Hepatocyte (in vitro differentiated cells): ENCODE measurements around the gene SH2D3C. TPM values are rescaled to one million over a fixed set of nuclear protein-coding genes. Genes with fewer than 3 reads are reported as not detected.
"Not testable (repeated sequence)": the region's sequence is repeated elsewhere in the genome, so short reads cannot be mapped to it uniquely, and the experiment has no call there.

Experiments used
- DNase-seq: peaks from one replicate; pipeline ENCODE4 v3.0.0-alpha.2; 2016; ENCODE audit warnings: low spot score
- H2AFZ ChIP-seq: fragments of 200-600 bp; sonication (generic); 2 replicates; pipeline ENCODE4 v1.6.0; 2016; ENCODE audit warnings: antibody characterized with exemption, mild to moderate bottlenecking
- H3K27ac ChIP-seq: fragments of 200-600 bp; sonication (generic); 2 replicates; pipeline ENCODE4 v1.5.1; 2016; ENCODE audit warnings: mild to moderate bottlenecking
- H3K27me3 ChIP-seq: fragments of 200-600 bp; sonication (generic); 2 replicates; pipeline ENCODE4 v1.6.1; 2016
- H3K36me3 ChIP-seq: fragments of 200-600 bp; sonication (generic); replicated peaks from 2 replicates; pipeline ENCODE4 v1.5.1; 2016; ENCODE audit warnings: low read depth; ENCODE audit not compliant: insufficient read depth
- H3K4me1 ChIP-seq: fragments of 200-600 bp; sonication (generic); 2 replicates; pipeline ENCODE4 v1.5.1; 2016; ENCODE audit warnings: mild to moderate bottlenecking, moderate library complexity; ENCODE audit not compliant: insufficient read depth
- H3K4me2 ChIP-seq: fragments of 200-600 bp; sonication (generic); 2 replicates; pipeline ENCODE4 v1.6.0; 2016
- H3K4me3 ChIP-seq: fragments of 200-600 bp; sonication (generic); 2 replicates; pipeline ENCODE4 v1.5.1; 2016; ENCODE audit warnings: mild to moderate bottlenecking
- H3K79me2 ChIP-seq: fragments of 200-600 bp; sonication (generic); 2 replicates; pipeline ENCODE4 v1.6.0; 2017; ENCODE audit warnings: mild to moderate bottlenecking
- H3K9me2 ChIP-seq: fragments of 200-600 bp; sonication (generic); replicated peaks from 2 replicates; pipeline ENCODE4 v1.6.0; 2017; ENCODE audit warnings: mild to moderate bottlenecking; ENCODE audit not compliant: insufficient read depth
- H3K9me3 ChIP-seq: fragments of 200-600 bp; sonication (generic); 2 replicates; pipeline ENCODE4 v1.5.1; 2016; ENCODE audit warnings: low read depth, mild to moderate bottlenecking
- H4K20me1 ChIP-seq: fragments of 200-600 bp; sonication (generic); 2 replicates; pipeline ENCODE4 v1.6.0; 2016; ENCODE audit warnings: mild to moderate bottlenecking; ENCODE audit not compliant: insufficient read depth, poor library complexity, severe bottlenecking
- CTCF ChIP-seq: fragments of 200-600 bp; sonication (generic); IDR thresholded peaks from 2 replicates; pipeline ENCODE4 v1.5.1; 2016; ENCODE audit warnings: antibody characterized with exemption, mild to moderate bottlenecking; ENCODE audit not compliant: poor library complexity
- EZH2 ChIP-seq: fragments of 200-600 bp; sonication (generic); IDR thresholded peaks from 2 replicates; pipeline ENCODE4 v1.6.1; 2016; ENCODE audit warnings: antibody characterized with exemption, mild to moderate bottlenecking, borderline replicate concordance
- EZH2phosphoT487 ChIP-seq: fragments of 200-600 bp; sonication (generic); IDR thresholded peaks from one replicate; pipeline ENCODE4 v1.6.1; 2018; ENCODE audit warnings: antibody characterized with exemption, mild to moderate bottlenecking, low read depth, moderate library complexity; ENCODE audit not compliant: unreplicated experiment, severe bottlenecking
- WGBS: methylation state at CpG from one replicate; pipeline ENCODE4 v1.1.6; 2016; ENCODE audit warnings: low lambda C conversion rate; ENCODE audit errors: missing lambda C conversion rate; 5-methylcytosine and 5-hydroxymethylcytosine counted together
- polyA plus RNA-seq: library from polyadenylated mRNA; unstranded; fragments of >200 nt; fragmentation: Nextera tagmentation; extraction: Ambion mirVana; gene quantifications from 2 replicates; pipeline ENCODE4 v1.2.1, GENCODE V29; 2016
- total RNA-seq: library from RNA; depleted of rRNA; stranded (reverse); fragments of >200 nt; gene quantifications from 2 replicates; pipeline ENCODE4 v1.2.3, GENCODE V29; 2014

The SH2D3C gene
- total and polyA plus RNA-seq, 2 experiments from 2014 or later, result 0.23 to 0.89 TPM

DNA sequence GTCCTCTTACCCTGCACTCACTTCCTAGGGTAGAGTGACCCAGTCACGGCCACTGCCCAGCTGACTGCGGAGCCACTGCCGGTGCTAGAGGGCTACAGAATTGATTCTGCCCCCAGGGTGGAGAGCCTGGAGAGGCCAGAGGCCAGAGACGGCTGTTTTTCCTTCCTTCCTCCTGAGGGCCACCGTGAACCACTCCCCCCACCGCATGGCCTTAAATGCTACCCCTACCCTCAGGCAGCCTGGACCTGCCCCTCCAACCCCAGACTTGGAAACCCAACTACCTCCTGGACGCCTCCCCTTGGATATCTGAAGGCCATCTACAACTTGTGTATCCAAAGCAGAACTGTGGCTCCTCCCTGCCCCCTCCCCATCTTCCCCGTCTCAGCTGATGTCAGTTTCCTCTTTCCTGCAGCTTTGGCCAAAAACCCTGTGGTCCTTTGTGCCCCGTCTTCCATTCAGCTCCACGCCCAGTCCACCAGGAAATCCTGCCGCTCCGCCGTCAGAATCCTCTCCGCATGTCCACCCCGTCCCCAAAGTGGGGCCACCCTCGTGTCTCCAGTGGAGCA, 16.3 kb downstream of the SH2D3C start:
- Histone ChIP-seq H3K4me2 (no peak overlapping the region), H2AFZ (no peak overlapping the region), H4K20me1 (no peaks in the 10 kb centered on the region), H3K79me2 (no peaks in the 10 kb centered on the region), H3K4me3 (no peak overlapping the region), H3K9me3 (no peaks in the 10 kb centered on the region), H3K36me3 (no peaks in the 10 kb centered on the region), H3K4me1 (peaks cover 2% of the 10 kb centered on the region), H3K27ac (no peak overlapping the region), H3K9me2 (no peaks in the 10 kb centered on the region), H3K27me3 (peaks cover 13% of the 10 kb centered on the region)
- TF ChIP-seq EZH2 (no peak), CTCF (no peak), EZH2phosphoT487 (no peak)
- DNase-seq, result no peak
- 57% methylated on average over 16 of the region's 16 CpGs for WGBS

- Histone ChIP-seq H3K4me1 (no peaks in the 10 kb centered on the region), H3K27me3 (peaks cover 13% of the 10 kb centered on the region), H3K79me2 (no peaks in the 10 kb centered on the region), H3K9me2 (no peaks in the 10 kb centered on the region), H3K9me3 (no peaks in the 10 kb centered on the region), H2AFZ (no peak overlapping the region), H3K4me2 (no peak overlapping the region), H3K4me3 (no peak overlapping the region), H3K36me3 (no peaks in the 10 kb centered on the region), H3K27ac (no peak overlapping the region), H4K20me1 (no peaks in the 10 kb centered on the region)
- no peak for DNase-seq
- no peak for TF ChIP-seq CTCF
- no peak for TF ChIP-seq EZH2phosphoT487
- no peak for TF ChIP-seq EZH2
- 45% methylated on average over 5 of the region's 5 CpGs for WGBS
These were observed 16.9 kb downstream of the SH2D3C start for GRCh38 chr9:127761491-127761956.

DNA sequence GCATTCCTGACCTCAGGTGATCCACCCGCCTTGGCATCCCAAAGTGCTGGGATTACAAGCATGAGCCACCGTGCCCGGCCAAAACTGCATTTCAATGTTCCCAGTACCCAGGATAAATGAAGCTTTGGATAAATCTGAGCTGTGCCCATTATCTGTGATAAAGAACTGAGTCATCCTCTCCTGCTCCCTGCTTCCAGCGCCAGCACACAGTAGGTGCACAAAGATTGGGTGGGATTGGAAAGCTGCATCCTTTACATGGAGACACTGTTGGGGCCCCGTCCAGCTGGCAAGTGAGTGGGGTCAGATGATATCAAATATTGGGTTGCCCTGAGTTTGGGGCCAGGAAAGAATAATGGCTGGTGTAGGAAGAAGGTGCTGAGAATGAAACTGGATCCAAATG, 17.4 kb downstream of the SH2D3C start:
- Histone ChIP-seq H4K20me1 (no peaks in the 10 kb centered on the region), H3K4me1 (no peaks in the 10 kb centered on the region), H3K4me2 (no peak overlapping the region), H3K27ac (no peak overlapping the region), H3K9me3 (no peaks in the 10 kb centered on the region), H2AFZ (no peak overlapping the region), H3K27me3 (peaks cover 17% of the 10 kb centered on the region), H3K36me3 (no peaks in the 10 kb centered on the region), H3K9me2 (no peaks in the 10 kb centered on the region), H3K79me2 (no peaks in the 10 kb centered on the region), H3K4me3 (no peak overlapping the region)
- no peak for DNase-seq
- no peak for TF ChIP-seq EZH2phosphoT487
- no peak for TF ChIP-seq CTCF
- TF ChIP-seq EZH2, result no peak
- WGBS, result 81% methylated on average over 5 of the region's 5 CpGs

GRCh38 chr9:127758843-127759242, 19.6 kb downstream of the SH2D3C start:
- WGBS, result 74% methylated on average over 5 of the region's 5 CpGs
- DNase-seq, result no peak
- H3K9me3 ChIP-seq, result no peaks in the 10 kb centered on the region
- no peak overlapping the region for H3K4me3 ChIP-seq
- no peaks in the 10 kb centered on the region for H3K79me2 ChIP-seq
- no peaks in the 10 kb centered on the region for H3K36me3 ChIP-seq
- no peak overlapping the region for H3K27ac ChIP-seq
- H3K4me1 ChIP-seq, result no peaks in the 10 kb centered on the region
- peaks cover 35% of the 10 kb centered on the region for H3K27me3 ChIP-seq
- TF ChIP-seq EZH2 (no peak), EZH2phosphoT487 (no peak), CTCF (no peak)
- H2AFZ ChIP-seq, result no peak overlapping the region
- H4K20me1 ChIP-seq, result no peaks in the 10 kb centered on the region
- no peak overlapping the region for H3K4me2 ChIP-seq
- no peaks in the 10 kb centered on the region for H3K9me2 ChIP-seq

- H2AFZ ChIP-seq, H3K79me2 ChIP-seq, H3K9me2 ChIP-seq, DNase-seq, H3K36me3 ChIP-seq, H4K20me1 ChIP-seq, H3K27ac ChIP-seq, H3K9me3 ChIP-seq, H3K4me2 ChIP-seq, H3K4me1 ChIP-seq, H3K4me3 ChIP-seq: not testable (repeated sequence)
- 87% methylated on average over 11 of the region's 11 CpGs for WGBS
- peaks cover 47% of the 10 kb centered on the region for H3K27me3 ChIP-seq
These were observed 21.7 kb downstream of the SH2D3C start for GRCh38 chr9:127756776-127757175.
